Suppressor macrophage treated with lipopolysaccharide for 4 hours (primary cell): Measurements from ENCODE around the gene MARS2.
A peak's percentile ranks its signal among the peaks of the same experiment; 100 is the strongest.
"Not testable (repeated sequence)": the region's sequence is repeated elsewhere in the genome, so short reads cannot be mapped to it uniquely, and the experiment has no call there.

Experiments used
- DNase-seq: peaks from one replicate; pipeline ENCODE4 v3.0.0-alpha.2; 2020

The MARS2 gene

GRCh38 chr2:197705121-197705911 is at the start of gene MARS2:
TSS of gene MARS2 (plus strand) at chr2:197705369. CDS start at chr2:197705406, 37 bp downstream.
- peak; percentile 99 for DNase-seq

- no peak for DNase-seq
Observed at GRCh38 chr2:197657562-197657961, 47.6 kb upstream of the MARS2 start.

- DNase-seq, result no peak
Observed at GRCh38 chr2:197661626-197662025, 43.5 kb upstream of the MARS2 start.

GRCh38 chr2:197666277-197666676 is 38.9 kb upstream of the MARS2 start:
- no peak for DNase-seq

GRCh38 chr2:197668296-197668695 is 36.9 kb upstream of the MARS2 start:
- no peak for DNase-seq

- no peak for DNase-seq
Observed at GRCh38 chr2:197669077-197669476, 36.1 kb upstream of the MARS2 start.

GRCh38 chr2:197672371-197672893 is 32.7 kb upstream of the MARS2 start:
- DNase-seq, result no peak

GRCh38 chr2:197673106-197673505 is 32.1 kb upstream of the MARS2 start:
- no peak for DNase-seq

- DNase-seq, result no peak
Observed at GRCh38 chr2:197673606-197674005, 31.6 kb upstream of the MARS2 start.

GRCh38 chr2:197674060-197674459 is 31.1 kb upstream of the MARS2 start:
- no peak for DNase-seq

GRCh38 chr2:197674591-197674990 is 30.6 kb upstream of the MARS2 start:
- DNase-seq, result no peak

GRCh38 chr2:197675246-197675645 is 29.9 kb upstream of the MARS2 start, which contains the start of gene RFTN2:
TSS of gene RFTN2 (minus strand) at chr2:197675587. CDS start at chr2:197675458, 129 bp downstream.
- DNase-seq, result no peak

- no peak for DNase-seq
Observed at GRCh38 chr2:197675711-197676188, 29.4 kb upstream of the MARS2 start.

GRCh38 chr2:197677056-197677455 is 28.1 kb upstream of the MARS2 start:
- DNase-seq, result no peak

- no peak for DNase-seq
Observed at GRCh38 chr2:197677483-197677882, 27.7 kb upstream of the MARS2 start.

GRCh38 chr2:197695206-197695605 is 10.0 kb upstream of the MARS2 start:
- not testable (repeated sequence) for DNase-seq

- not testable (repeated sequence) for DNase-seq
Observed at GRCh38 chr2:197695971-197696370, 9.2 kb upstream of the MARS2 start.

GRCh38 chr2:197696571-197696970 is 8.6 kb upstream of the MARS2 start:
- DNase-seq, result not testable (repeated sequence)

- not testable (repeated sequence) for DNase-seq
Observed at GRCh38 chr2:197699724-197700123, 5.4 kb upstream of the MARS2 start.

- DNase-seq, result no peak
Observed at GRCh38 chr2:197700960-197701359, 4.2 kb upstream of the MARS2 start.

GRCh38 chr2:197704434-197705120 is 592 bp upstream of the MARS2 start:
- no peak for DNase-seq

- DNase-seq, result peak; percentile 27
Observed at GRCh38 chr2:197705912-197706838, 1.0 kb downstream of the MARS2 start.

GRCh38 chr2:197706839-197707207 is 1.7 kb downstream of the MARS2 start:
- no peak for DNase-seq
